Heart left ventricle (tissue), 16 donors: Measurements from ENCODE around the gene MCTP1. TPM values are rescaled to one million over a fixed set of nuclear protein-coding genes. Genes with fewer than 3 reads are reported as not detected.
"Not testable (repeated sequence)": the region's sequence is repeated elsewhere in the genome, so short reads cannot be mapped to it uniquely, and the experiment has no call there.

Source experiments
- ATAC-seq, 4 donors: fragments of 200-7000 bp; cut with Tn5 transposase; one replicate each; pipeline ENCODE4 v1.9.1; 2020 to 2022; ENCODE audit warnings: moderate library complexity in 4 of 4, mild to moderate bottlenecking in 3 of 4, moderate number of reproducible peaks in 1 of 4
- DNase-seq, 5 donors: peaks; one replicate each; pipeline ENCODE4 v3.0.0-alpha.2; 2020
- H3K27ac ChIP-seq, 12 donors: fragments of 200-600 bp; sonication (generic) in 4 of 12; one replicate each; pipeline versions ENCODE4 v1.5.0 to v1.8.0; 2016 to 2022; ENCODE audit warnings: mild to moderate bottlenecking in 2 of 12
- H3K27me3 ChIP-seq, 9 donors: fragments of 200-600 bp; sonication (generic) in 2 of 9; one replicate each; pipeline versions ENCODE4 v1.5.1 to v1.8.0; 2016 to 2022; ENCODE audit warnings: mild to moderate bottlenecking in 3 of 9
- H3K36me3 ChIP-seq, 9 donors: fragments of 200-600 bp; sonication (generic) in 2 of 9; one replicate each; pipeline versions ENCODE4 v1.5.0 to v1.8.0; 2018 to 2022; ENCODE audit warnings: mild to moderate bottlenecking in 2 of 9
- H3K4me1 ChIP-seq, 12 donors: fragments of 200-600 bp; sonication (generic) in 4 of 12; one replicate each; pipeline versions ENCODE4 v1.5.0 to v1.8.0; 2016 to 2022; ENCODE audit warnings: mild to moderate bottlenecking in 3 of 12
- H3K4me3 ChIP-seq, 12 donors: fragments of 200-600 bp; sonication (generic) in 4 of 12; one replicate each; pipeline versions ENCODE4 v1.5.0 to v1.8.0; 2017 to 2022; ENCODE audit warnings: mild to moderate bottlenecking in 9 of 12, moderate library complexity in 4 of 12
- H3K9me3 ChIP-seq, 12 donors: fragments of 200-600 bp; sonication (generic) in 4 of 12; one replicate each; pipeline versions ENCODE4 v1.5.0 to v1.8.0; 2016 to 2022; ENCODE audit warnings: mild to moderate bottlenecking in 1 of 12
- POLR2A ChIP-seq, 2 donors: fragments of 450-650 bp; IDR thresholded peaks; one replicate each; pipeline ENCODE4 v1.6.1; 2017; ENCODE audit warnings: antibody characterized with exemption in 2 of 2, mild to moderate bottlenecking in 2 of 2, moderate library complexity in 2 of 2
- WGBS, 4 donors: extraction: QIAGEN DNeasy Blood & Tissue Kit in 2 of 4; methylation state at CpG; one replicate each; pipeline versions ENCODE4 v1.1.5 to v1.1.7; 2013 to 2018; 5-methylcytosine and 5-hydroxymethylcytosine counted together
- intact Hi-C, 10 donors: fragments of 100-400 bp; cut with DNase I; formaldehyde crosslinking; loops; one replicate each; pipeline versions ENCODE4 v1.11.1 to v1.14.2; 2022
- polyA plus RNA-seq, 2 donors: library from polyadenylated mRNA; stranded (reverse); fragments of 200-250 nt; gene quantifications; one replicate each; pipeline ENCODE4 v1.2.3, GENCODE V29; 2013
- total RNA-seq, 9 donors: library from RNA; depleted of rRNA in 2 of 9; stranded (reverse); fragments of >200 nt in 2 of 9; fragmentation: NEBNext Ultra II Directional in 3 of 9; extraction: Animal tissue kit (Norgen Biotek cat#: 25700) in 3 of 9; gene quantifications; one replicate each; pipeline versions ENCODE4 v1.1.0 to v1.2.4, GENCODE V29; 2016 to 2023
- TF ChIP-seq, protein P1 (sequence below), 12 donors: fragments of 200-600 bp; sonication (generic) in 4 of 12; IDR thresholded peaks; one replicate each; pipeline versions ENCODE4 v1.5.0 to v1.8.0; 2018 to 2022; ENCODE audit warnings: antibody characterized with exemption in 12 of 12, mild to moderate bottlenecking in 5 of 12
- donor health status: ischemic (EF 13 %, LVEDD 7.1; RV severe dilation, severe dysfunction).
- donor health status: healthy with polysubstance abuse.
- donor health status: DM: no; HTN: yes; CAD: no.
- donor health status: DM: no; HTN: no; CAD: no.
- donor health status: ischemic (EF 25% LVEDD 6.9; RV normal size, moderate dysfunction).
- donor health status: ischemic (EF 25% LVEDD 5.7; RV mildly dilated, moderate dysfunction).
- donor health status: healthy.
- donor health status: DM: yes; HTN: yes; CAD: no.
- donor health status: ischemic (EF 35%, LVEDD 5.7; RV mildly dilated, moderate dysfunction).
- donor health status: nonischemic (EF 11% LVEDD 7.7; RV severe dilation, severe dysfunction).
- donor health status: DM: yes; HTN: yes; CAD: no.
- donor health status: PGD.
- donor health status: ischemic (EF 29% LVEDD 5.4; RV normal size, mild dysfunction).
- donor health status: nonischemic (EF 23%, LVEDD 6.1; RV moderate dilation, normal function).

Gene MCTP1
- total and polyA plus RNA-seq, 11 donors = 0.91 to 28.4 (median 6.1) TPM

DNA sequence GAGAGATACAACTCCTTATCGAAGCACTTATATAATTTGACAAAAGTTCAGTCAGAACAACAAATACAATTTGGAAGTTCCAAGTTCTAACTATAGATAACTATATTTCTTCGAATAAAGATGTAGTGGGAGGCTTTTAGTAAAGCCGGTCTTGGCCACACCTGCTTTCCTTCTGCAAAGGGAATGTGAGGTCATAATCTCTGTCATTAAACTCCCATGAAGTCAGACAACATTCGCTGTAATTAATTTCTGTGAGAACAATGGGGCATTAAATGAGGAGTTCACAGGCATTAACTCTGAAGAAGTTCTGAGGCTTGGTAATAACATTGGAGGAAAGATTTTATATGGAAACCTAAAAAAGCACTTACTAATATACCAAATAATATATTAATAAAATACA is 67.5 kb downstream of the MCTP1 start:
- H3K27me3 ChIP-seq = no peaks in the 10 kb centered on the region
- H3K27ac ChIP-seq = no peak overlapping the region
- DNase-seq = no peak
- no peak for TF ChIP-seq POLR2A (IDR thresholded peaks at IDR 0.05)
- TF ChIP-seq, protein P1, sequence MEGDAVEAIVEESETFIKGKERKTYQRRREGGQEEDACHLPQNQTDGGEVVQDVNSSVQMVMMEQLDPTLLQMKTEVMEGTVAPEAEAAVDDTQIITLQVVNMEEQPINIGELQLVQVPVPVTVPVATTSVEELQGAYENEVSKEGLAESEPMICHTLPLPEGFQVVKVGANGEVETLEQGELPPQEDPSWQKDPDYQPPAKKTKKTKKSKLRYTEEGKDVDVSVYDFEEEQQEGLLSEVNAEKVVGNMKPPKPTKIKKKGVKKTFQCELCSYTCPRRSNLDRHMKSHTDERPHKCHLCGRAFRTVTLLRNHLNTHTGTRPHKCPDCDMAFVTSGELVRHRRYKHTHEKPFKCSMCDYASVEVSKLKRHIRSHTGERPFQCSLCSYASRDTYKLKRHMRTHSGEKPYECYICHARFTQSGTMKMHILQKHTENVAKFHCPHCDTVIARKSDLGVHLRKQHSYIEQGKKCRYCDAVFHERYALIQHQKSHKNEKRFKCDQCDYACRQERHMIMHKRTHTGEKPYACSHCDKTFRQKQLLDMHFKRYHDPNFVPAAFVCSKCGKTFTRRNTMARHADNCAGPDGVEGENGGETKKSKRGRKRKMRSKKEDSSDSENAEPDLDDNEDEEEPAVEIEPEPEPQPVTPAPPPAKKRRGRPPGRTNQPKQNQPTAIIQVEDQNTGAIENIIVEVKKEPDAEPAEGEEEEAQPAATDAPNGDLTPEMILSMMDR (IDR thresholded peaks at IDR 0.05) = no peak
- no peaks in the 10 kb centered on the region for H3K36me3 ChIP-seq
- H3K9me3 ChIP-seq = no peaks in the 10 kb centered on the region
- WGBS, 4 donors = 45 to 60% (median 48%) methylated on average over 4 of the region's 4 CpGs
- H3K4me1 ChIP-seq = peaks cover 0 to 3% (median 0%) of the 10 kb centered on the region in 12 donors
- intact Hi-C loops = no loop called here
- ATAC-seq = no peak
- no peak overlapping the region for H3K4me3 ChIP-seq

DNA sequence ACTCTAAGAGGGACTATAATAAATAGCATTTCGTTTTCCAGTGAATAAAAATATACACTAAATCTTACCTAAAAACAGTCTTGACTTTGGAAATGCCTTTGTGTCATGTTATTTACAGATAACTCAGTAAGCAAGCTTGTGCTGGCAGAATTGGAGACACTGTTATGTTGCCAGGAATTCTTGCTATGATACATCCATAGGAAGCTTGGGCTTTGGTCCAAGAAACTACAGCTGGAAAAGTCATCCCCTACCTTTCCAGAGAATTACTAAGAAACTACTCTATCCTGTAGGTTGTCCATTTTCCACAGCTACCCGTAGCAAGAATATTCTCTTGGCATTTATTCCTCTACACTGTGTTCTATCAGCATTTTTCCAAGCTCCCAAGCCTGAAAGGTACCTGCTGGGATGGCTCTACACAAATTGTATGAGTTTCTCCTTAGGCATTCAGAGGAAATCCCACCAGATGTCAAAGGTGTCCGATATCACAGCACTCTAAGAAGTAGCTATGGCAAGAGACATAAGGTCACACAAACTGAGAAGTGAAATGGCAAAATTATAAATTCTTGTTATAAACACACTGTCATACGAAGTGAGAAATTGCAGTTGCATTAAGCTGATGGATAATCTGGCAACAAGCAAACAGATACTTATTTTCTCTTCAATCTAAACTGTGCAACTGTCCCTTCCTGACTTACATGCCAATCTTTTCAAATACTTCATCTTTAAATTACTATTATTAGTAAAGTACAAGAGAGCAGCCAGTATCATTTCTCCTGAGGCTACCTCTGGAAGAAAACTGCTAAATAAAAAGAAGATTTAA is 68.5 kb downstream of the MCTP1 start:
- DNase-seq (no peak), ATAC-seq (no peak)
- Histone ChIP-seq H3K4me3 (no peak overlapping the region), H3K9me3 (peaks cover 0 to 8% (median 0%) of the 10 kb centered on the region in 12 donors), H3K27me3 (no peaks in the 10 kb centered on the region), H3K27ac (no peak overlapping the region), H3K36me3 (no peaks in the 10 kb centered on the region), H3K4me1 (peaks cover 0 to 3% (median 0%) of the 10 kb centered on the region in 12 donors)
- intact Hi-C loops = no loop called here
- WGBS, 4 donors = 38 to 61% (median 45%) methylated on average over 4 of the region's 4 CpGs
- TF ChIP-seq, protein P1 (IDR thresholded peaks at IDR 0.05) = no peak
- TF ChIP-seq POLR2A (IDR thresholded peaks at IDR 0.05) = no peak

DNA sequence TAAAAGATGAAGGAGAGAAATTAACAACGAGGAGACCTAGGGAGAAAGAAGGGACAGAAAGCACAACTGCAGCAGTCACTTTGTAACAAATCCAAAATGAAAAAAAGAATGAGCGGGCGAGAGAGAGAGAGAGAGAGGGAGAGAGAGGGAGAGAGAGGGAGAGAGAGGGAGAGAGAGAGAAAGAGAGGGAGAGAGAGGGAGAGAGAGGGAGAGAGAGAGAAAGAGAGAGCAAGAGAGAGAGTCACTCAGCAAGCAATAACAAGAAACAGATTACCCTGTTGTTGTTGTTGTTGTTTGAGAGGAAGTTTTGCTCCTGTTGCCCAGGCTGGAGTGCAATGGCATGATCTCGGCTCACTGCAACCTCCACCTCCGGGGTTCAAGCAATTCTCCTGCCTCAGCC is 77.1 kb downstream of the MCTP1 start:
- H3K27ac ChIP-seq, H3K4me3 ChIP-seq, DNase-seq, H3K27me3 ChIP-seq, ATAC-seq, H3K4me1 ChIP-seq, intact Hi-C loops, H3K36me3 ChIP-seq: not testable (repeated sequence)
- H3K9me3 ChIP-seq = peaks cover 0 to 33% (median 2%) of the 10 kb centered on the region in 12 donors
- WGBS, 4 donors = 76 to 87% (median 78%) methylated on average over 5 of the region's 5 CpGs

DNA sequence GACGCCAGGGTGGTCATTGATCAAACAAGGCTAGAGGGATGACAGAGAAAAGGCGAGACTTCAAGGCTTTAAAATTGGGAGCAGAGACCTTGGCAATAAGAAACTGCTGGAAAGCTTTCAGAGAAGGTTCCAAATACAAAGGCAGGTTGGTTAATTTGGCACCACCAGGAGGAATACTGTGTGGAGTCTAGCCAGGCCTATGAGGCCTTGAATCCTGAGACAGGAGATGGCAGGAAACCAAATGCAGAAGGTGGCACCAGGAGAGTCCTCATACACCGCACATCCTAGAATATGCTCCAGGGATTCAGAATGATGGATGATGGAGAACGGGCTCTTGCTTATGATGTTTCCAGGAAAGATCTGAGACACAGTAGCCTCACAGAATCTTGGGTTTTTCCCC is 90.0 kb downstream of the MCTP1 start:
- no peaks in the 10 kb centered on the region for H3K9me3 ChIP-seq
- 88 to 92% (median 92%) methylated on average over 4 of the region's 4 CpGs for WGBS, 4 donors
- H3K27ac ChIP-seq = no peak overlapping the region
- H3K36me3 ChIP-seq = no peaks in the 10 kb centered on the region
- no peaks in the 10 kb centered on the region for H3K4me1 ChIP-seq
- H3K27me3 ChIP-seq = no peaks in the 10 kb centered on the region
- DNase-seq (no peak), ATAC-seq (no peak)
- TF ChIP-seq, protein P1 (IDR thresholded peaks at IDR 0.05) = no peak
- no peak for TF ChIP-seq POLR2A (IDR thresholded peaks at IDR 0.05)
- no peak overlapping the region for H3K4me3 ChIP-seq
- intact Hi-C loops = no loop called here
